ENCODE results near the gene GNB1. TPM values are rescaled to one million over a fixed set of nuclear protein-coding genes. Genes with fewer than 3 reads are reported as not detected.

GNB1 gene
- total RNA-seq, 1 donor from 2014 or later = 327 TPM

- Mint-ChIP-seq H3K36me3 (ENCODE audit: insufficient read depth) (no peaks in the 10 kb centered on the region), H3K27me3 (no peaks in the 10 kb centered on the region), H3K4me3 (ENCODE audit: low read depth) (no peak overlapping the region), H3K27ac (no peak overlapping the region), H3K4me1 (ENCODE audit: low read depth) (no peaks in the 10 kb centered on the region), H3K9me3 (ENCODE audit: low read depth) (no peaks in the 10 kb centered on the region)
- TF ChIP-seq CTCF (IDR thresholded peaks at IDR 0.05; ENCODE audit: unreplicated experiment) = no peak
- DNase-seq (ENCODE audit: low spot score, unreplicated experiment) = no peak
Measured at GRCh38 chr1:1925437-1926345, 34.8 kb upstream of the GNB1 start.

- Mint-ChIP-seq H3K27me3 (no peaks in the 10 kb centered on the region), H3K9me3 (ENCODE audit: low read depth) (no peaks in the 10 kb centered on the region), H3K4me1 (ENCODE audit: low read depth) (no peaks in the 10 kb centered on the region), H3K36me3 (ENCODE audit: insufficient read depth) (no peaks in the 10 kb centered on the region), H3K27ac (no peak overlapping the region), H3K4me3 (ENCODE audit: low read depth) (no peak overlapping the region)
- DNase-seq (ENCODE audit: low spot score, unreplicated experiment) = no peak
- TF ChIP-seq CTCF (IDR thresholded peaks at IDR 0.05; ENCODE audit: unreplicated experiment) = no peak
Measured at GRCh38 chr1:1924849-1925248, 34.0 kb upstream of the GNB1 start.

- Mint-ChIP-seq H3K4me1 (ENCODE audit: low read depth) (no peaks in the 10 kb centered on the region), H3K27ac (no peak overlapping the region), H3K36me3 (ENCODE audit: insufficient read depth) (no peaks in the 10 kb centered on the region), H3K27me3 (no peaks in the 10 kb centered on the region), H3K9me3 (ENCODE audit: low read depth) (no peaks in the 10 kb centered on the region), H3K4me3 (ENCODE audit: low read depth) (no peak overlapping the region)
- no peak for TF ChIP-seq CTCF (IDR thresholded peaks at IDR 0.05; ENCODE audit: unreplicated experiment)
- DNase-seq (ENCODE audit: low spot score, unreplicated experiment) = no peak
Measured at GRCh38 chr1:1924386-1924785, 33.5 kb upstream of the GNB1 start.

- no peaks in the 10 kb centered on the region for H3K4me1 Mint-ChIP-seq (ENCODE audit: low read depth)
- H3K27ac Mint-ChIP-seq = no peak overlapping the region
- H3K4me3 Mint-ChIP-seq (ENCODE audit: low read depth) = no peak overlapping the region
- H3K9me3 Mint-ChIP-seq (ENCODE audit: low read depth) = no peaks in the 10 kb centered on the region
- no peak for DNase-seq (ENCODE audit: low spot score, unreplicated experiment)
- H3K27me3 Mint-ChIP-seq = peaks cover 1% of the 10 kb centered on the region
- no peaks in the 10 kb centered on the region for H3K36me3 Mint-ChIP-seq (ENCODE audit: insufficient read depth)
- TF ChIP-seq CTCF (IDR thresholded peaks at IDR 0.05; ENCODE audit: unreplicated experiment) = no peak
Measured at GRCh38 chr1:1922956-1923833, 32.3 kb upstream of the GNB1 start.

- H3K36me3 Mint-ChIP-seq (ENCODE audit: insufficient read depth) = no peaks in the 10 kb centered on the region
- no peak overlapping the region for H3K27ac Mint-ChIP-seq
- no peaks in the 10 kb centered on the region for H3K4me1 Mint-ChIP-seq (ENCODE audit: low read depth)
- TF ChIP-seq CTCF (IDR thresholded peaks at IDR 0.05; ENCODE audit: unreplicated experiment) = no peak
- no peak for DNase-seq (ENCODE audit: low spot score, unreplicated experiment)
- peaks cover 7% of the 10 kb centered on the region for H3K27me3 Mint-ChIP-seq
- no peaks in the 10 kb centered on the region for H3K9me3 Mint-ChIP-seq (ENCODE audit: low read depth)
- no peak overlapping the region for H3K4me3 Mint-ChIP-seq (ENCODE audit: low read depth)
Measured at GRCh38 chr1:1922702-1922955, 31.7 kb upstream of the GNB1 start.

Measured in progenitor cell of endocrine pancreas (in vitro differentiated cells).